ENCODE measurements around the gene CDH23.

GRCh38 chr10:71390461-71390835 lies 6.3 kb upstream of the CDH23 start:
- TF ChIP-seq EZH2 (IDR thresholded peaks at IDR 0.05; ENCODE audit: low read depth), result no peak
- TF ChIP-seq, protein P1, sequence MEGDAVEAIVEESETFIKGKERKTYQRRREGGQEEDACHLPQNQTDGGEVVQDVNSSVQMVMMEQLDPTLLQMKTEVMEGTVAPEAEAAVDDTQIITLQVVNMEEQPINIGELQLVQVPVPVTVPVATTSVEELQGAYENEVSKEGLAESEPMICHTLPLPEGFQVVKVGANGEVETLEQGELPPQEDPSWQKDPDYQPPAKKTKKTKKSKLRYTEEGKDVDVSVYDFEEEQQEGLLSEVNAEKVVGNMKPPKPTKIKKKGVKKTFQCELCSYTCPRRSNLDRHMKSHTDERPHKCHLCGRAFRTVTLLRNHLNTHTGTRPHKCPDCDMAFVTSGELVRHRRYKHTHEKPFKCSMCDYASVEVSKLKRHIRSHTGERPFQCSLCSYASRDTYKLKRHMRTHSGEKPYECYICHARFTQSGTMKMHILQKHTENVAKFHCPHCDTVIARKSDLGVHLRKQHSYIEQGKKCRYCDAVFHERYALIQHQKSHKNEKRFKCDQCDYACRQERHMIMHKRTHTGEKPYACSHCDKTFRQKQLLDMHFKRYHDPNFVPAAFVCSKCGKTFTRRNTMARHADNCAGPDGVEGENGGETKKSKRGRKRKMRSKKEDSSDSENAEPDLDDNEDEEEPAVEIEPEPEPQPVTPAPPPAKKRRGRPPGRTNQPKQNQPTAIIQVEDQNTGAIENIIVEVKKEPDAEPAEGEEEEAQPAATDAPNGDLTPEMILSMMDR (conservative IDR thresholded peaks at IDR 0.05), result no peak
